Transverse colon (tissue), 4 donors: ENCODE results near the gene LRP1B.

Experiments used
- CTCF ChIP-seq, 5 experiments: fragments of 200-600 bp in 3 of 5; fragments of 450-650 bp in 2 of 5; sonication (generic) in 3 of 5; IDR thresholded peaks; 1 replicate in 2 of 5; 2 replicates in 3 of 5; pipeline ENCODE4 v1.5.1; 2016 to 2017; ENCODE audit warnings: antibody characterized with exemption in 5 of 5, inconsistent platforms in 3 of 5, mild to moderate bottlenecking in 2 of 5, moderate library complexity in 1 of 5
- POLR2A ChIP-seq: fragments of 450-650 bp; IDR thresholded peaks from one replicate; pipeline ENCODE4 v1.6.1; 2016; ENCODE audit warnings: antibody characterized with exemption, mild to moderate bottlenecking, moderate library complexity
- POLR2AphosphoS5 ChIP-seq, 3 donors: sonication (generic); formaldehyde crosslinking; IDR thresholded peaks; one replicate each; pipeline ENCODE4 v1.6.1; 2016; ENCODE audit warnings: antibody characterized with exemption in 3 of 3

DNA sequence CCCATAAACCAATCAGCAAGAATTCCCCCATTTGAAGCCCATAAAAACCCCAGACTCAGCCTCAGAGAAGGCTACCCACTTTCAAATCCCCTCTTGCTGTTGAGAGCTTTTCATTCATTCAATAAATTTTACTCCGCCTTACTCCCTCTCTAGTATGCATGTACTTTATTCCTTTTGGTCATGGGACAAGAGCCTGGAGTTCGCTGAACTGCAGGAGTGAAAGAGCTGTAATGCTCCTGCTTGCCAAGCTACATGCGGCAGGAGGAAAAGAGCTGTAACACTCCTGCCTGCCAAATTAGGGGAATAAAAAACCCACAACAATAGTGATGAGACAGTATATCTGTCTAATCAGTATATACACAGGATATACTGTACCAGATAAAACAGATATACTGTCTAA lies 1261.7 kb downstream of the LRP1B start:
- no peak for TF ChIP-seq CTCF (IDR thresholded peaks at IDR 0.05)
- TF ChIP-seq POLR2A, result no peak
- TF ChIP-seq POLR2AphosphoS5 (IDR thresholded peaks at IDR 0.05), result no peak
